Tibial nerve (tissue), 3 donors: ENCODE results near the gene MAPKAP1.

Source experiments
- CTCF ChIP-seq, 5 experiments: fragments of 200-600 bp in 3 of 5; fragments of 450-650 bp in 2 of 5; sonication (generic) in 3 of 5; IDR thresholded peaks; one replicate each; pipeline ENCODE4 v1.5.1; 2016 to 2019; ENCODE audit warnings: antibody characterized with exemption in 5 of 5, mild to moderate bottlenecking in 3 of 5, moderate library complexity in 2 of 5
- POLR2A ChIP-seq, 2 donors: fragments of 450-650 bp; IDR thresholded peaks; one replicate each; pipeline ENCODE4 v1.6.1; 2017; ENCODE audit warnings: antibody characterized with exemption in 2 of 2, mild to moderate bottlenecking in 2 of 2, moderate library complexity in 2 of 2

GRCh38 chr9:125685167-125685566 lies 21.8 kb downstream of the MAPKAP1 start:
- TF ChIP-seq CTCF (IDR thresholded peaks at IDR 0.05) (no peak), POLR2A (IDR thresholded peaks at IDR 0.05) (no peak)
